GM19452 (cell line): ENCODE results near the gene PRR14.

Experiments used
- ATAC-seq: cut with Tn5 transposase; IDR thresholded peaks from one replicate; pipeline ENCODE4 v1.9.1; 2021; ENCODE audit not compliant: unreplicated experiment

Gene PRR14

GRCh38 chr16:30650369-30651123 is at the start of gene PRR14:
TSS of gene PRR14 (plus strand) at chr16:30650960. CDS start at chr16:30651646, 686 bp downstream.
- peak; percentile 72 for ATAC-seq

GRCh38 chr16:30601966-30602365 is 48.8 kb upstream of the PRR14 start:
- ATAC-seq = no peak

GRCh38 chr16:30602616-30603277 is 48.0 kb upstream of the PRR14 start:
- no peak for ATAC-seq

- ATAC-seq = no peak
These were observed 46.8 kb upstream of the PRR14 start for GRCh38 chr16:30603945-30604315.

GRCh38 chr16:30604316-30604947 is 46.3 kb upstream of the PRR14 start:
- no peak for ATAC-seq

- no peak for ATAC-seq
These were observed 45.6 kb upstream of the PRR14 start for GRCh38 chr16:30605158-30605557.

- no peak for ATAC-seq
These were observed 44.8 kb upstream of the PRR14 start for GRCh38 chr16:30606004-30606403.

GRCh38 chr16:30609002-30609925 is 41.5 kb upstream of the PRR14 start:
- peak; percentile 29 for ATAC-seq

- ATAC-seq = peak; percentile 85
These were observed 40.6 kb upstream of the PRR14 start, which contains the start of gene ZNF689 for GRCh38 chr16:30609926-30610839. TSS of gene ZNF689 (minus strand) at chr16:30610389. CDS start at chr16:30610041, 348 bp downstream.

- no peak for ATAC-seq
These were observed 35.2 kb upstream of the PRR14 start for GRCh38 chr16:30615358-30616091.

- ATAC-seq = no peak
These were observed 31.6 kb upstream of the PRR14 start for GRCh38 chr16:30619202-30619601.

- ATAC-seq = no peak
These were observed 31.1 kb upstream of the PRR14 start for GRCh38 chr16:30619638-30620037.

GRCh38 chr16:30620169-30620568 is 30.6 kb upstream of the PRR14 start:
- no peak for ATAC-seq

GRCh38 chr16:30621765-30622164 is 29.0 kb upstream of the PRR14 start:
- no peak for ATAC-seq

GRCh38 chr16:30622455-30623032 is 28.2 kb upstream of the PRR14 start:
- no peak for ATAC-seq

GRCh38 chr16:30623536-30624283 is 27.1 kb upstream of the PRR14 start:
- ATAC-seq = no peak

GRCh38 chr16:30626236-30626635 is 24.5 kb upstream of the PRR14 start:
- no peak for ATAC-seq
